ENCODE data around the gene BRPF1. TPM values are rescaled to one million over a fixed set of nuclear protein-coding genes. Genes with fewer than 3 reads are reported as not detected.

BRPF1 gene, protein sequence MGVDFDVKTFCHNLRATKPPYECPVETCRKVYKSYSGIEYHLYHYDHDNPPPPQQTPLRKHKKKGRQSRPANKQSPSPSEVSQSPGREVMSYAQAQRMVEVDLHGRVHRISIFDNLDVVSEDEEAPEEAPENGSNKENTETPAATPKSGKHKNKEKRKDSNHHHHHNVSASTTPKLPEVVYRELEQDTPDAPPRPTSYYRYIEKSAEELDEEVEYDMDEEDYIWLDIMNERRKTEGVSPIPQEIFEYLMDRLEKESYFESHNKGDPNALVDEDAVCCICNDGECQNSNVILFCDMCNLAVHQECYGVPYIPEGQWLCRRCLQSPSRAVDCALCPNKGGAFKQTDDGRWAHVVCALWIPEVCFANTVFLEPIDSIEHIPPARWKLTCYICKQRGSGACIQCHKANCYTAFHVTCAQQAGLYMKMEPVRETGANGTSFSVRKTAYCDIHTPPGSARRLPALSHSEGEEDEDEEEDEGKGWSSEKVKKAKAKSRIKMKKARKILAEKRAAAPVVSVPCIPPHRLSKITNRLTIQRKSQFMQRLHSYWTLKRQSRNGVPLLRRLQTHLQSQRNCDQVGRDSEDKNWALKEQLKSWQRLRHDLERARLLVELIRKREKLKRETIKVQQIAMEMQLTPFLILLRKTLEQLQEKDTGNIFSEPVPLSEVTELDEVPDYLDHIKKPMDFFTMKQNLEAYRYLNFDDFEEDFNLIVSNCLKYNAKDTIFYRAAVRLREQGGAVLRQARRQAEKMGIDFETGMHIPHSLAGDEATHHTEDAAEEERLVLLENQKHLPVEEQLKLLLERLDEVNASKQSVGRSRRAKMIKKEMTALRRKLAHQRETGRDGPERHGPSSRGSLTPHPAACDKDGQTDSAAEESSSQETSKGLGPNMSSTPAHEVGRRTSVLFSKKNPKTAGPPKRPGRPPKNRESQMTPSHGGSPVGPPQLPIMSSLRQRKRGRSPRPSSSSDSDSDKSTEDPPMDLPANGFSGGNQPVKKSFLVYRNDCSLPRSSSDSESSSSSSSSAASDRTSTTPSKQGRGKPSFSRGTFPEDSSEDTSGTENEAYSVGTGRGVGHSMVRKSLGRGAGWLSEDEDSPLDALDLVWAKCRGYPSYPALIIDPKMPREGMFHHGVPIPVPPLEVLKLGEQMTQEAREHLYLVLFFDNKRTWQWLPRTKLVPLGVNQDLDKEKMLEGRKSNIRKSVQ (N-terminal part only)
- polyA plus RNA-seq (ENCODE audit: insufficient read length in 12 of 12): 10 to 100 TPM in 10 of 12 donors, 1 to 10 TPM in 1, not detected in 1; 9.8 to 17.9 (median 12.3) TPM
- long read RNA-seq, donor 1, full-length matches to known transcripts: 1 of 7 reads
- long read RNA-seq, donor 1, partial matches to known transcripts: 6 of 7 reads
- long read RNA-seq, donor 1, other reads (novel, unspliced or antisense): 0 of 7 reads
- long read RNA-seq, donor 2, full-length matches to known transcripts: 1 of 1 reads
- long read RNA-seq, donor 2, partial matches to known transcripts: 0 of 1 reads
- long read RNA-seq, donor 2, other reads (novel, unspliced or antisense): 0 of 1 reads
- long read RNA-seq, donor 3: 0 reads
- long read RNA-seq, donor 4: 0 reads
- long read RNA-seq, donor 5, partial matches to known transcripts: 11 of 12 reads
- long read RNA-seq, donor 5, other reads (novel, unspliced or antisense): 0 of 12 reads
- long read RNA-seq, donor 6: 0 reads
- long read RNA-seq, donor 7: 0 reads
- long read RNA-seq, donor 8, partial matches to known transcripts: 5 of 5 reads
- long read RNA-seq, donor 8, other reads (novel, unspliced or antisense): 0 of 5 reads
- long read RNA-seq, donor 9, full-length matches to known transcripts: 1 of 6 reads
- long read RNA-seq, donor 9, partial matches to known transcripts: 5 of 6 reads
- long read RNA-seq, donor 9, other reads (novel, unspliced or antisense): 0 of 6 reads
- long read RNA-seq, donor 10, full-length matches to known transcripts: 2 of 2 reads
- long read RNA-seq, donor 10, partial matches to known transcripts: 0 of 2 reads
- long read RNA-seq, donor 10, other reads (novel, unspliced or antisense): 0 of 2 reads
- long read RNA-seq, donor 11, partial matches to known transcripts: 6 of 6 reads
- long read RNA-seq, donor 11, other reads (novel, unspliced or antisense): 0 of 6 reads

DNA sequence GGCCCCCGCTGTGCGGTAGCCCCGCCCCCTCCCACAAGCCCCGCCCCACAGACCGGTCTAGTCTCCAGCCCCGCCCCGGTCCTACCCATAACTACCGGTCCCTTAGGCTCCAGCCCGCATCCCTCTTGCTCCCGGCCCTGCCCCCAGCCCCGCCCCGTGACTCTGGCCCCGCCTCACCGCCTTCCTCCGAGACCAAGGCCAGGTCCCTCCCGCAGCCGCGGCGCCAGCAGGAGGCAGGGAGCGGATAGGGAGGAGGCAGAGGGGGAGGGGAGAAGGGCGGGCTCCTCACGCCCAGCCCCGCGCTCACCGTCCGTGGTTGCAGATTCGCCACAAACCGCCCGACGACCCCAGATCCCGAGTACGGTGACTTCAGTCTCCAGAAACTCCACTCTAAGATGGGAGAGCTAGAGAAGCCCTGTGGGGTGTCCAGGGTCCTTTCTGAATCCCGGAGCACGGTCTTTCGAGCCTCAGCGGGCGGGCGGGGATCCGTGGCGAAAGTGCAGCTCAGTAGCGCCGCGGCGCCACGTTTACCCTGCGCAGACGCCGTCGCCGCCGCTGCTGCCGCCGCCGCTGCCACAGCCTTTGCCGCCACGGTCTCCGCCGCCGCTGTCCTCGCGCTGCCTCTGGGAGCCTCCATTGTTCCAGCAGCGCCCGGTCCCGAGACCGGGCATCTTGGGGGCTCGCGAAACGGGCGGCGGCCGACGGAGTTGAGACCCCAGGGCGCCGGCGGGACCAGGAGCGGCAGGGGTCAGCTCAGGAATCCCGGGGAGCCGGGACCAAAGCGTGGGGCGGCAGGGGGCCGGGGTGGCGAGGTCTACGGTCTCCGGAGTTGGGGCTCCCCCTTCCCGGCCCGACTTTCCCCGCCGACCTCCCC lies at the start of gene BRPF1:
Gene BRPF1 (plus strand): TSS at position 530 of the 874 bp plus-strand sequence. CDS start 2,406 bp downstream, outside the sequence.
- DNase-seq: peak; percentile 99

DNA sequence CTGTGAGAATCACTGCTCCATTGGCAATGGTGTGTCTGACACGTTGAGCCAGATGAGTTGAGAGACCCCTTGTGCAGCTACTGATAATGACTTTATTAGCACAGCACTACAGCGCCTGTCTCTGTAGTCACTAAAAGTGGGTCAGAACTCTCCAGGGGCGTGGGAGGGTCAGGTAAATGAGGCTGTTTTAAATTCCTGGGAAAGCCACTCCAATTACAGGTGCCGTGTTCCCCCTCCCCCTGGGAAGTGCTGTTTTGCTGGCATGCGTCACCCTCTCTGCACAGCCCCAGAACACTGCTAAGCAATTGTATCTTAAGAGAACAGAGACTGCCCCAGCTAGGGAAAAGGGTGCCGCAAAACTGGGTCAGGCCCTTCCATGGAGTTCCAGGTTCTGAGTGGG lies 49.4 kb upstream of the BRPF1 start:
- DNase-seq: no peak

DNA sequence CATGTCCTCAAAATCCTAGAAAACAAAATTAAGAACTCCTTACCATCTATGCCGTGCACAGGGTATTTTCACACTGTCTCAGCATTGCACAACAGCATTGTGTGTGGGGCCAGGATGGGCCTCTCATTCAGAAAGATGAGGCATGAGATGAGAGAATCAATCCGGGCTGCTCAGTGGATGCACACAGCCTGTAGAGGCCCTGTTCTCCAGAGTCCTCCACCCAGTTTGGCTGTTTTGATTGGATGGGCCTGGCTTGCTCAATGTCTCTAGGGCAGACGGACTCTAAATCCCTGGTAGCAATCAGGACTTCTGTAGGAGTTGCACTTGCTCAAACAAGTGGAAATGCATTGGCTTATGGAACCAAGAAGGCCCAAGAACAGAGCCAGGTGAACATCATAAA lies 48.1 kb upstream of the BRPF1 start:
- no peak for DNase-seq

DNA sequence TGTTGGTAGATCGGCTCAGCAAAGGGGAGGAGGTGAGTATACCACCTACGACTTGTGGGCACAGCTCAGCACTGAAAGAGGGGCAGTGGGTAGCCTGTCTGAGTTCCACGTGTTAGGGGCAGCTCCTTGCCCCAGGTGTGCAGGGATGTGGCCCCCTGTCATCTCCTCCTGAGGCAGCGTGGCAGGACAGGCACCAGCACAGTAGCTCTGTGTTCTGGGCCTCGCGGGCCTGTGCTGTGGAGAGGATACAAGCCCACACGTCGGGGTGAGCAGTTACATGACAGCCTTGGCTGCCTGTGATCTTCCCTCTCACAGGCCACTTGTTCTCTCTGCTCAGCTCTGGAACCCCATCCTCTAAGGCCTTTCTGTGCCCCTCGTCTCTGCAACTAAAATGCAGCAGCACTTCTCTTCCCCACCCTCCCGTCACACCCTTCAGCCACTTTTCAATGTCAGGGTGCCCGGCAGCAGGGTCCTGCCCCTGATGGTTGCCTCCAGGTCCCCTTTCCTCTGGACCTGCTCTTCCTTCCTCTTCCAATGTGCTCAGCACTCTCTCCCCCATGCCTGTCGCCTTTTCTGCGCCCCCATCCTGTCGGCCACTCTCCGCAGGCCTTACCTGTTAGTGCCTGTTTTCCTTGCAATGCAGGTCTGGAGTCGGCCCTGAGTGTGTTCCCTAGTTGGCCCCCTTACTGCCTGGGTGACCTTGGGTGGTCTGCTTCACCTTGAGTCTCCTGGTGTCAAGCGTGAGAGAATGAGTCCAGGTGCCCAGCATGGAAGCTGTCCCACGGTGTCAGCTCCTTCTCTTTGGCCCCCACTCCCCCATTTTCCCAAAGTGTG lies 46.1 kb upstream of the BRPF1 start:
- no peak for DNase-seq

DNA sequence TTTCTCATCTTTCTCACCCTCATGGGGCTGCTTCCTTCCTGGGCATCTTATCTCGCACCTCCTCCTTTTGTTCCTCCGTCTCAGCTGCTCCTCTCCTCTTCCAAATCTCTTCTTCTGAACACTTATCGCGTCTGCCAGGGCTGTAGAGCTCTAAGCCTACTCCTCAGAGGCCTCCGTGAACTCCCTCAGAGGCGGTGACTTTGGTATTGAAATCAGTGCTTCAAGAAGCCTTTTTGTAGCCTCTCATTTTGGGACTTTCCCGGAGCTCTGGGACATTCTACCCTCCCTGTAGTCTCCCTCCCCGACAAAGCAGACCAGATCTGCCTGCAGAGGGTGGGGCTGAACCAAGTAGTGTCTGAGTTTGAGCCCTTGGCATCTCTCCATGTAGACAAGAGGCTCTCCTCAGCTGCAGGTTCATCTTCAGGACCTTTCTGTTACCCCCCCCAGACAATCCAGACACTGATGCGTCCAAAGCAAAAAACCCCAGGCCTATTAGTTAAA lies 45.4 kb upstream of the BRPF1 start:
- no peak for DNase-seq

DNA sequence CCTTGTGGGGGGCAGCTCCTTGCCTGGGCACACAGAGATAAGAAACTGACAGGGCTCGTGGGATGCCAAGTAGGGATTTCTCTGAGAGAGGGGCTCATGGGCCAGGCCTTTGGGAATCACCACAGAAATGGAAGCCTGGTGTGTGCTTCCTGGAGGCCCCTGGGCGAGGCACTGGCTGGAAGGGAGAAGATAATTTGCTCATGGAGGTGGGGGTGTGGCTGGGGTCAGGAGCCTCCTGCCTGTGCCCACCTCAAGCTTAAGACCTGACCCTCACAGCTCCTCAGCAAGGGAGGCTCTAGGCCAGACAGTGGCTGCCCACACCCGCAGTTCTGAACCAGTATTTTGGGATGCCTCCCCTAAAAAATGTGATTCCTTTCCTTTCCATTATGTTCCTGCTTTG lies 44.8 kb upstream of the BRPF1 start:
- DNase-seq: no peak

DNA sequence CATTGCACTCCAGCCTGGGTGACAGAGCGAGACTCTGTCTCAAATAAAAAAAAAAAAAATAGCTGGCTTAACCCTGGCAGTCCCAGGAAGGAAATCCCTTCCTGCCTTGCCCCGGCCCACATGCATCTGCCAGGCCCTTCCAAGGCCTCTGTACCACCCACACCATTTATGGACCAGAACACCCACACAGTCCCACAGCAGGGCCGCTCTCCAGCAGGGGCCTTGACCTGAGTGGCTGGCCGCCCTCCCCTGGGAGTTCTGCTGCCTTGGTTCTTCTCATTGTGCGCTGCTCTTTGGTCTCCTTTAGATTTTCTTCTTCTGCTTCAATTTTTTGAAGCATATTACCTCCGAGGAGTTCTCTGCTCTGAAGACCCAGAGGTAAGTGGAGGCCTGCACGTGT lies 44.0 kb upstream of the BRPF1 start:
- DNase-seq: no peak

DNA sequence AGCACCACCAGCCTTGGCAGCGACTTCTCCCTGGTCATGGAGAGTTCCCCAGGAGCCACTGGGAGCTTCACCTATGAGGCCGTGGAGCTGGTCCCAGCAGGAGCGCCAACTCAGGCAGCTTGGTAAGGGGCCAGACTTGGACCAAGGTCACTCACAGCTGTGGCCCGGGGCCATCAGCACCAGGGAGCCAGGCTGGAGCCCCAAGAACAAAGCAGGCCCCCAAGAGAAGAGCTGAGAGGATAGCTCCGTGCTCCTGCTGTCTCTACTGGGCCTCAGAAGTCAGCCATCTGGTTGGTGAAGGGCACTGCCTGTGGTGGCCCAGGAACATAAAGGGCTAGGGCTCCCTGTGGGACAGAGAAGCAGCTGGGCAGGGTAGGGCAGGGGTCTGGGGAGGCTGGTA lies 42.6 kb upstream of the BRPF1 start:
- no peak for DNase-seq

DNA sequence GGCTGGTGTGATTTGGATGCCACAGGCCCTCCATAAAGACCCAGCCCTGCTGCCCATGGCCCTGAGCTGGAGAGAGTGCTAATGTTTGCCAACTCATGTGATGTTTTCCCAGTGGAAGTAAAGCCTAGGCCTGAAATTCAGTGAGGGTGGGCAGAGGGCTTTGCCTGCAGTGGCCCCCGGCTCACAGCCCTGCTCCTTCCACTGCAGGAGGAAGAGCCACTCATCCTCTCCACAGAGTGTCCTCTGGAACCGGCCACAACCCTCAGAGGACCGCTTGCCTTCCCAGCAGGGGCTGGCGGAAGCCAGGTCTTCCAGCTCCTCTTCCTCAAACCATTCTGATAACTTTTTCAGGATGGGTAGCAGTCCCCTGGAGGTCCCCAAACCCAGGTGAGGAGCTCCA lies 41.8 kb upstream of the BRPF1 start:
- no peak for DNase-seq

DNA sequence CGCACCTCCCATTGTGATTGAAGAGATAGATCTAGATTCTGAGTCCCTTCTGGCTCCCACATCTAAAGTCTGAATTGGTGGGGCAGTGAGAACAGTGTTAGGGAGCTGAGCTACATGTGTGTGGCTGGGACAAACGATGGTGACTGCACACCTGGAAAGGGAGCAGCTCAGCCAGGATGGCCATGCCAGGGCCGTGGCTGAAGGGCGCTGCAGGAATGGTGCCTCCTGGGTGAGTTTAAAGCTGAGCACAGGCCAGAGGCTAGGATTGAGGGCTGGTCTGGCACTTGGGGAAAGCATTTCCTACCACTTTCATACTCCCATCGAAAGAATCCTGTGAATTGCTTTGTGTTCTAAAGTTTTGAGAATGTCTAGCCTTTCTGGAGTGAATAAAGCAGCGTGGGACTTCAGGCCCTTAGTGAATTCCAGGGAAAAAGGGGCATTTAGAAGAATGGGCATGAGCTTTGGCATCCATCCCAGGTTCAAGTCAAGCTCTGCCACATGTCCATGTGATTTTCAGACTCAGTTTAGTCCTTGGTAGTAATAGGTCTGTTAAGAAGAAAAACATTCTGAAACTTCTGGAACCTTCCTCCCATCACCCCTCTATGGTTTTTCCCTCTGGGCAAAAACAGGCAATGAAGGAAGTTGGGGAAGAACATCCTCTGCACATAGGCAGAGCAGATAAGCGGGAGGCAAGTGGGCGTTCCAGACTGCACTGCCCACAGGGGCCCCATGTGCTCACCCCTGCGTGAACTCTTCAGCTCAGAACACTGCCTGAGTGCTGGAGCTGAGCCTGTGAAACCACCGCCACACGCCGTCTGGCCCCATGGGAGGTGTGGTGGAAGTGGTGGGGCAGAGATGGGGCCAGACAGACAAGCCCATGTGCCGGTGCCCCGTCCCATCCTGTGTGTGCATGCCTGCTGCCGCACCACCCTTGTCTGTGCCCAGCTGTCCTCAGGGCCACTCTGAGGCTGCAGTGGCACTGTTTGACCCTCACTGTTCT lies 40.8 kb upstream of the BRPF1 start:
- no peak for DNase-seq

DNA sequence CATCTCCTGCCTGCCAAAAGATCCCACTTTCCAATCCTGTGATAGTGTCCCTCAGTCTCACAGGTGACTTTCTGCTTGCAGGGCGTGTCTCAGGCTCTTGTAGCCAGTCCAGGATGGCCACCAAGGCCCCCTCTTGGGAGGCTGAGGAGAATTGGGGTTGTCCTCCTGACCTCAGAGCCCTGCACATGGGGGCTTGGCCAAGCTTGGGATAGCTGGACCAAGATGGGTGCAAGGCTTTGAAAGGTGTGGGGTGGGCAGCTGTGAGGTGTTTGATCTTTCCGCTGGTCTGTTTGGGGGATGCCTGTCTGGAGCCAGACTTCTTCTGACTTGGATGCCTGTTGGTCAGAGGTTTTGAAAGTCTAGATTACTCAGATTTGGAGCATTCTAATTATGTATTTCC lies 39.9 kb upstream of the BRPF1 start:
- DNase-seq: no peak

DNA sequence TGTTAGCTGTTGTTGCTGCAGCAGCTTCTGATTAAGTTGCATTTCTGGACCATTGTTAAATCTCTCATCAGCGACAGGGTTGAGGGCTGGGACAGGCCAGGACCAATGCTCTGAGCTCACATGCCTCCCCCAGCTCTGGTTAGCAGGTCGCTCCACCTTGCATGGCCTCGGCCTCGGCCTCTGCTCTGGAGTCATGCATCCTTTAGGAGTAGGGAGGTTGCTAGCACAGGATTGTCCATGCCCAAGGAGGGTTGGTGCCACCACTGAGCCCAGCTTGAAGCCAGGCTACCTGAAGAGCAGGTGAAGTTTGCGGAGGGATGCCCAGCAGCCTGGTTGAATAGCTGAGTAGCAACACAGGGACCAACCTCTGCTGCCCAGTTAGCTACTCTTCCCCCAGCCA lies 39.1 kb upstream of the BRPF1 start:
- DNase-seq: no peak

DNA sequence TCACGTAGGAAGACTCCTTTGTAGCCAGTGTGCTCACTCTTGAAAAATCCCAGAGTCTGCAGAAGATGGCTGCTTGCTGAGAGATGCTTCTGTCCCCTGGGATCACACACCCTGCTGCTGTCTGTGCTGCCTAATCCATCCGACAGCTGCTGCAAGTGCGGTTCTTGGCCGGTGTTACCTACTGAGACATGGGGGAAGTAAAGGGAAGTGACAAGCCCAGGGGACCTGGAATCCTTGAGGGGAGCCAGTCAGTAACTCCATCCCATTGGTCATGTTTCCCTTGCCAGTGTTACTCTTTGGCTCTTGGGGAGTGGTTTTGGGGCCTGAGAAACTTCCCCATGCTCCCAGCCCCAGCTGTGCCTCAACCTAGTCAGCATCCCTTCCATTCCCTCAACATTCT lies 36.2 kb upstream of the BRPF1 start:
- DNase-seq: no peak

DNA sequence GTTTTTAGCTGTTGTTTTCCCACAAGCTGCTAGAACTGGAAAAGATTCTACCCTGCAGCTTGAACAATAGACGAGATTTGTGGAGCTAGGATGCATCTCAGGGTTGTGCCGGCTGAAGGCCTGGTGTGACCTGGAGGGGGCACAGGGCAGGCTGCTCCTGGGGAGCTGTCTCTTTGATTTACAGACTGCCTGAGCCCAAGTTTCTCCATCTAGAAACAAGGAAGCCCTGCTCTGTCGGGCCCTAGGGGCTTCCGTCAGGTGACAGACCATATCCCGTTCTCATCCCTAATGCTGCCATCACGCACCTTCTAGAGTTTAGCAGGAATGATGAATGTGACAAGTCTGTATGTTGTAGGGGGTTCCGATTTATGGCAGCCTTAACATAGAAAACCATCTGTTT lies 35.8 kb upstream of the BRPF1 start:
- no peak for DNase-seq

DNA sequence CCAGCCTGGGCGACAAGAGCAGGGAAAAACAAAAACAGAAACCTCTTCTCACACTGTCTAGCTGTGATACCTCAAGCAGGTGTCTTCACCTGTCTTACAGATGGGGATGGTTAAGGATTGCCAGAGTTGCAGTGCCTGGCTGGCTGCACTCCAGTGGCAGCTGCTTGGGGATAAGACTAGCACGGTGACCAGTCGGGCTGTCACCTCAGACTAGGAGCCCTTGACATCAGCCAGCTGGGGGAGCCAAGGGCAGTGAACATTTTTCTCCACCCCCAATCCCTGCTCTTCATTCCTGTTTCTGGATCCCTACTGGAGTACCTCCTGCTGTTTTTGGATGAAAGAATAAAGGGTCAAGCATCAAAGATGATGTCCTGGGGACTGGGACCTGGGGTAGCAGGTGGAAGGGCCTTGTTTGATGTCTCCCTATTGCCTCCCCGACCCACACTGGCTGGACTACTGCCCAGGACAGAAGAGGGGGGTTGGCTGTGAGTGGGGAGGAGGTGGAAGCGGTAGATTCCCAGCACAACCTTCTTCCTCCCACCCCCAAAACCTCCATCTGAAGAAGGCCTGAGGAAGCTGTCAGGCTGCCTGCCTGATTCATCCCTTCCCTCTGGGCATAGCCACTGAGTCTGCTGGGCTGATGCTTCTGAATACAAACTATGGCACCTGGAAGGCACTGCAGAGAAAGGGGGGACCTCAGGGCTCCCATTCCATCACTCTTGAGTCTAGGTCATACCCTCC lies 34.9 kb upstream of the BRPF1 start:
- DNase-seq: no peak

DNA sequence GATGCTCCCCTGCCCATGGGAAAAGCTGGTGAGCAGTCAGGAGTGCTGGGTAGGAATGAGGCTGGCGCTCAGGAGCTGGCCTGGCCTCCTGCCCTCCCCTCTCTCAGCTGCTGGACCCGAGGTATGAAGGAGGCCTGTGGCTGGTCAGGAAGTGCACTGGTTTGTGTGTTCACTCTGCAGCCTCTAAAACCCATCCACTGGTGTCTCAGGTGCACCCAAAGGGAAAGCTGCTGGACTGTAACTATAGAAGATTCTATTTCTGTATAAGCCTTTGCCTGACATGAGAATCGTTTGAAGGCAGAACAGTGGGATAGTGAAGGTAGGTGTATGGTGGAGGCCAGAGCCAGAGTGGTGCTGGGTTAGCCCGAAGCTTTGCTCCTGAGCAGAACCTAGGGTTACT lies 33.6 kb upstream of the BRPF1 start:
- no peak for DNase-seq
